Stimulated activated CD4-positive, alpha-beta T cell treated with anti-CD3 and anti-CD28 coated beads, Interleukin-1b, Interleukin-23, amount 100 ng/mL, for 4 hours (primary cell): ENCODE data around the gene SMARCA2.
"Not testable (repeated sequence)": the region's sequence is repeated elsewhere in the genome, so short reads cannot be mapped to it uniquely, and the experiment has no call there.

Experiments used
- DNase-seq, 2 donors: peaks; one replicate each; pipeline ENCODE4 v3.0.0-alpha.2; 2020; ENCODE audit warnings: low read depth in 2 of 2

SMARCA2 gene

DNA sequence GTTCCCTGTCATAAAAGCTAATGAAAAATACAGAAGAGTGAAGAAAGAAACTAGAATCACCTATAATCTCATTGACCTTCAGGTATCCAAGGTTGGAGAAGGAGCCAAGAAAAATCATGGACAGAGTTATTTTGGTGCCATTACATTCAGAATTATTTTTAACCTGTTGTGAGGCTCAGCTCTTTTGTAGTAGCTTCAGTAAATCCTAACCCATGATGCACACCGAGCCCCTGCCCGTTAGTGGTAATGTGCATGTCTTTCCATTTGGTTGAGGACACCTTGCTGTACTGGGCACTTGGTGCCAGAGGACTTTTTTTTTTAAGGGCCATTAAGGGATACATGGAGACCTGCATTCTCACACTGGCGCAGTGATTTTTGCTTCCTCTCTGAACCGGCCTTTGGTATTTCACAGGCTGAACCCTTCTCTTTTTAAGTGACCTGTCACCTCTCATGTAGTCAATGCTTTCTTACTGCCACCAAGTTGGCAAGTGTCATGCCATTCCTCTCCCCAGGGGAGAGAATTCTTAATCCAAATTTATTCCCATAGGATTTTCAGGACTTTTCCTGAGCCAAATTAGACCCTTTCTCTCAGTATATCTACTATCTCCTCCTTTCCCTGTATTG lies 125.6 kb downstream of the SMARCA2 start:
- DNase-seq = no peak

DNA sequence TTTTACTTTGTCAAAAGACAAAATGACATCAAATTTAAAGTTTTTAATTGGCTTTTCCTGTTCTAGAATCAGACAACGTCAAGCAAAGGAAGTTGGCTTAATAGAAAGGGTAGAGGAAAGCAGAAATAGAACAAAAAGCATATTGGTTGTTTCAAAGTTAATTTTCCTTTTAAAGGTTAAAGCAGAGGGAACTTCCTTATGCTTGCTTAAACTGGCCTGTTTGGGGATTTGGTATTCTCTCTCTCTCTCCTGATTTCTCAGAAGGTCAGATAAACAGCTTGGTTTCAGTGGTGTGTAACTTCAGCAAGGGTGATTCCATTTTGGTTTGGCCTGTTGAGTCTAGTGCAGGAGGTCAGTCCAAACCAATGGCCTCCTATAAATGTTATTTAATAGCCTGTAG lies 127.1 kb downstream of the SMARCA2 start:
- DNase-seq = no peak

DNA sequence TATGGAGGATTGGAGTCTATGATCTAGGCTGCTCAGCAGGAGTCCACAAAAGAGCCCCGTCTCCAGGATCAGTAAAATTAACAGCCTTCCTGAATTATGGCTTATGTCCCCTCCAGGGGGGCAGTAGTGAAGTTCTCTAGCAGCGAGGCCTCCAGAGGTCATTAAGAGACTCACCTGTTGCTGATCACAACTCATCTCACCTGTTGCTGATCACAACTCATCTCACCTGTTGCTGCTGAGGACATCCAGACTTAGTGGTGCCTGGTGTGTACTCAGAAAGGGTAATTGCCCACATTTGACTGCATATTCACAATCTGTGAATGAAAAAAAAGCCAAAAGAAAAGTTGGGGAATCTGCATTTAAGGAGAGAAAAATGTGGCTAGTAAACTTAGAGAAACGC lies 129.5 kb downstream of the SMARCA2 start:
- no peak for DNase-seq

DNA sequence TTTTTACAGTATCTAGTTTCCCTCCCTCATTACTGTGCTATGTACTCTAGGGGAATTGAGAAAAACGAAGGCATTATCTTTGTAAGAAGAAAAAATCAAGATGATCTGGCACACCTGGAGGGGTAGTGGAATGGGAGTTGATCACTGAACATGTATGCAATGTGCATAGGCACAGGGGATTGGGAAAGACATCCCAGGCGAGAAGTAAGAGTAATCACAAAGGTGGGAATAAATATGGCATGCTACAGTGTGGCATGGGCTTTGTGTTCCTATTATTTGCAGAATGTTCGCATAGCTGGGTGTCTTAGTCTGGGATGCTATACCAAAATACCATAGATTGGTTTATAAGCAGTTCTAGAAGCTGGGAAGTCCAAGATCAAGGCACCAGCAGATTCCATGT lies 130.6 kb downstream of the SMARCA2 start:
- no peak for DNase-seq

DNA sequence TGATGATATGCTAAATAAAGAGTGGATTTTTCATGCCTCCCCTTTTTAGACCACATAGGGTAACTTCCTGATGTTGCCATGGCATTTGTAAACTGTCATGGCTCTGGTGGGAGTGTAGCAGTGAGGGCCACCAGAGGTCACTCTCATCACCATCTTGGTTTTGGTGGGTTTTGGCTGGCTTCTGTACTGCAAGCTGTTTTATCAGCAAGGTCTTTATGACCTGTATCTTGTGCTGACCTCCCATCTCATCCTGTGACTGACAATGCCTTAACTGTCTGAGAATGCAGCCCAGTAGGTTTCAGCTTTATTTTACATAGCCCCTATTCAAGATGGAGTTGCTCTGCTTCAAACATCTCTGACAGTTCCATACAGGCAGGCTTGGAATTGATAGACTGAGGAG lies 131.6 kb downstream of the SMARCA2 start:
- not testable (repeated sequence) for DNase-seq

DNA sequence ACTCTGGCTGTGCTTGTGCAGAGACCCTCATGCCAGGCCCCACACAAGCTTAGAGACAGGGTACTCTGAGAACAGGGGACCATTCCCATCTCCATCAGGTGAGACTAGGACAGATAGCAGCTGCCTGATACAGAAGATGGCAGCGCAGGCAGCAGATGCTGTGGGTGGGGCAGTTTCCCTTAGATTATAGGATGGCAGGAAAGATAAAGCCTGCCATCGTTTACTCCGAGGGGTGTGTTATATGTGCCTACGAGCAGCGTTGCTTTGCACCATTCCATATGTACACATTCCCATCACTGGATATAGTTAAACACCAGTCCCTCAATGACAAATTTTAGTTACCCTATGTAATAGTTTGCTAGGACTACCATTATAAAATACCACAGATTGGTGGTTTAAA lies 135.2 kb downstream of the SMARCA2 start:
- no peak for DNase-seq

DNA sequence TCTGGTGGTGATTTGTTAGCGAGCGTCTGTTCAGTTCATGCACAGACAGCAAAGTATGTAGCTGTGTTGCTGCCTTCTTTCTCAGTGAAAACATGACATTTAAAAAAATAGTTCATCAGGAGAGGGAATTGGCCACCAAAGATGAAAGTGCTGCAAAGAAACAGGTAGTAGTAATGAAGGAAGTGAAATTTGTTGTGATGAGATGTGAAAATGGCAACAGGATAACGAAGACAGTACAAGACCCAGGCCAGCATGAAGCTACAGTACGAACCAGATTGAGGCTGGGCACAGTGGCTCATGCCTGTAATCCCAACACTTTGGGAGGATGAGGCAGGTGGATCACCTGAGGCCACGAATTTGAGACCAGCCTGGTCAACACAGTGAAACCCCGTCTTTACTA lies 136.0 kb downstream of the SMARCA2 start:
- no peak for DNase-seq

DNA sequence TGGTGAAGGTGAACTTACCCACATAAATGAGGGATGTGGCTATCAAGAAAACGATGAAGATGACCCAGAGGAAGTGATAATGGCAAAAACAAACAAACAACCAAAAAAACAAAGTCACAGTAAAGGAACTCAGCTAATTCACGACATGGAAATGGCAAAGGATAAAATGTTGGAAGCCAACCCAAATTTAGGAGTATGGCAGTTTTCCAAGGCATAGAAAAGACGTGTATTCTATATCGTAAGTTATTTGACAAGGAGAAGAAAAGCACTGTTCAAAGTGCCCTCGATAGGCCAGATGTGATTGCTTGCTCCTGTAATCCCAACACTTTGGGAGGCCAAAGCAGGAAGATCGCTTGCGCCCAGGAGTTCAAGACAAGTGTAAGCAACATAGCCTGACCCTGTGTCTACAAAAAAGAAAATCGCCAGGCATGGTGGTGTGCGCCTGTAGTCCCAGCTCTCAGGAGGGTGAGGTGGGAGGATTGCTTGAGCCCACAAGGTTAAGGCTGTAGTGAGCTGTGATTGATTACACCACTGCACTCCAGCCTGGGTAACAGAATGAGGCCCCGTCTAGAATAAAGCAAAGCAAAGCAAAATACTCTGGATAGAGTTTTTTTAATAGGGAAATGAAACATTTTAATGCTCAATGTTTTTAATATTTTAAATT lies 138.0 kb downstream of the SMARCA2 start:
- no peak for DNase-seq

DNA sequence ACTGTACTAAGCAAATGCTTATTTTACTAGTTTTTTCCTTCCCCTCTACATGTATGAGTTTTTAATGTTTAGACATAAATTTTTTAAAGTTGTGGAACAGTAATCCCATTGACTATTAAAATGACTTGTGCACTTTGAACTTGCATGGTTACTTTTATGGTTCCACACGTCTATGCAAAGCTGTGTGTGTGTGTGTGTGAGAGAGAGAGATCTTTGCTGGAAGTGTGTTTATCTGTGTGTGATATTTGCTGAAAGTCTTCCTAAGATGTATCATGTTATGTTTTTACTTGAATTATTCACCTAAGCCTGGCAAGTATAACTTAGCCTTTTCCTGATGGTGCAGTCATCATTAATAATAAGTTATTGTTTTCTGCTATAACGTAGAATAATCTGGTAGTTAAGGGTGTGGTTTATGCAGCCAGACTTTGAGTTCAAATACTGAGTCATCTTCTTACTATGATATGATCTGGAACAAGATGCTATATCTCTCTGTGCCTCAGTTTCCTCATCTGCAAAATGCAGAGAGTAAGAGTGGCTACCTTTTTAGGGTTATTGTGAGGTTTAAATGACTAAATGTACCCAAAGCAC lies 138.6 kb downstream of the SMARCA2 start:
- no peak for DNase-seq

DNA sequence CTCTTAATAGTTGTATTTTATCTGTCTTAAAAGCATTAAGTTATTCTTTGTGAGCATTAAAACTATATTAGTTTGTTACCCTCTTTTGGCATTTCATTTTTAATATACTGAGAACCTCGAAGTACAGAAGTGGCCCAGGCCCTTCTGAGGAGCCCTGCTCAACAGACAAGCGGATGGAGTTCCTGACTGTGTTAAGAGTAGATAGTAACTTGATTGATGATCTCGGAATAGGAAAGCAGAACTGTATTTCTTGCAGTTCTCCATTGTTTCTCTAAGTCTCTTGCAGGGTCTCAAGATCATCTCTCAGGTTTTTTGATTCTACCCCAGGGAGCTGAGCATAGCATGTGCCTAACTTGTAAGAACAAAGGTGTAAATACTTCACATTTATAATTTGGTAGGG lies 139.6 kb downstream of the SMARCA2 start:
- DNase-seq = no peak

DNA sequence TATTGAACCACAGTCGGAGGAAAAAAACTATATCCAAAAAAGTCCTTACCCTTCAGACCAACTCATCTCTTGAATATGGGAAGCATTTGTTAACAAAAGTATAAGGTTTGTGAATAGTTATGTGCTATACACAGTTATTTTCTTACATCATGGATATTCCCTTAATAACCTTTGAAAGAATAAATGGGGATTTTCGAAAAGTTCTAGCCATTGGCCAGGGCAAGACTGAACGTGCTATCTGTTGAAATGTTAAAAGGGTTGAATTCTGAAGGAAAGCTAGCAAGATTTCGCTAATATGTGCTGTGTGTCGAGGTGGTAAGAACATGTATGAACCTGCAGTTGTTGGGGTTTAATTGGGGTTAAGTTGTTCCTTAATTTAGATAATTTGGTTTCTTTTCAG lies 140.8 kb downstream of the SMARCA2 start:
- no peak for DNase-seq

DNA sequence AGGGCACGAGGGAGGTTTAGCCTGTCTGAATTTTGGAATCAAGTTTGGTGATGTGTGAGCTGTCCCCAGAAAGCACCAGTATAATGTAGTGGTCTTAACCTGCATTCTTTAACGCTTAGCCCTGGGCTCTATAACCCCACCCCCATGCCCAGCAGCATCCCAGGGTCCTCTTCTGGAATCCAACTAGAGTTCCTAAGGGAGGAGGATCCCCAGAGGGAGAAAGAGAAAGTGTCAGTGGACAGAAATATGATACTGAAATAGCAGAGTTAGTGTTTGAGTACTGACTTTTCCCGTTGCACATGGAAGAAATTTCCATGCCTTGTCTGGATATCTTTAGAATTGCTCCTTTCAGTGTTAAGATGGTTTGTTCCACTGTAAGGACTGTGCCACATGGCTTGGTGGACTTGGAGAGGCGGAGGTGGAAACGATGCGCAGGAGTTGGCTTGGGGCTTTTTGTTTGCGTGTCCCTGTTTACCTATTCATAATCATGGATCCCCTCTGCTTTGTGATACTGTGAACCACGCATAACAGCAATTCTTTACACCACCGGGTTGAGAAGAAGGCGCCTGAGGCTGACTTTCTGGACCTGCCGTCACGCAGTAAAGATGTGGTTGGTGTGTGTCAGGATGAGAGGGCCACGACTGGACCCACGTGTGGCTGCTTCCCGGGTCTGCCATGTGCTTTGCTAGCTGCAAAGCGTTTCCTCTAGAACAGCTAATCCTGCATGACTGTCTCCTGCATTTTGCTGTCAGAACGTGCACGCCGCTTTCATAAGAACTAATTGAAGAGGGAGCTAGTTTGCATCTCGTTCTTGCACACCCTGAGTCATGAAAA lies 142.3 kb downstream of the SMARCA2 start:
- DNase-seq = peak; percentile 12 to 15

DNA sequence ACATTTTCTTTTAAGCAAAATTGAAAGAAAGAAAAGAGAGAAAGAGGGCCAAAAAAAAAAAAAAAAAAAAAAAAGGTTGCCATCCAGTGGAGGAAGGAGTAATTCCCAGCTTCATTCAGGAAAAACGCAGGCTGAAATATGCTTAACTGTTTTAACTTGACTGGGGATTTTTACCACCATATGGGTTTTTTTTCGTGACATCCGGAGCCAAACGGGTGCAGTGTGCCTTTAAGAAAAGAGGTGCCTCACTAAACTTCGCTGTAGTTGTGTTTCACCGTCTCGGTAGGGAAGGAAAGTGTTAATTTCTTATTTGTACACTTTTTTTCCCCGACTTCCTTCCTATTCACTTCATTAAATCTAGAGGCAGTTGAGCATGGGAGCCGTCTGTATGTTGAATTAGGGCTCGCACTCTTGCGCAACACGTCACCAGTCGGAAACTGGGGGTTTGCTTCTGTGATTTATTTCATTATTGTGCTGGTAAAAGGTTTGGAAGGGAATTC lies 143.0 kb downstream of the SMARCA2 start:
- DNase-seq = peak in 1 of 2 donors; percentile 14

DNA sequence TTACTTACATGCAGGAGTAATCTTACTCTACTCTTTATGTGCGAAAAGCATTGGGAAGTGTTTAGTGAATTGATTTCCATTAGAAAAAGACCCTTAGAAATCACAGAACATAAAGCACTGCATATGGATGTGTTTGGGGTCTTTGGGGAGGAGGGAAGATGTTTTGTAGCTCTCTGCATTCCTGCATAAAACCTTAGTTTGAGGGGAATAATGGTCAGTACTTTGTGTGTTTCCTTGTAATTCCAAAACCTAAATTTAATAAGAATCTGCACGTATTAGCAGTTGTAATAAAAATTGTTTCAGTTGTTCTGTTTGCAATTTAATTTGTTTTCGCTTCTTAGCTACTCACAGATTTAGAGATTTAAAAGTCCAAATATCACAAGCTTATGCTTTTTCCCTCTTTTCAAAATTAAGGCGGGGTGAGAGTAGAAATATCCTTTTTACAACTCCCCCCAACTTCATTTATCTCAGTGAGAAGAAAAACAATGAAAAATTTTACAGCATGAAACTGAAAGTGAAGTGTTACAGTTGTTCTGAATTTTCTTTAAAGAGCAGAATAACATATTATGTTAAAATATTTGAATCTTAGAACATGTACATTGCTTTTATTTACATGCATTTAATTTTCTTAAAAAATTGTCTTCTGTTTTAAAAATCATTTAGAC lies 143.8 kb downstream of the SMARCA2 start:
- DNase-seq = no peak

DNA sequence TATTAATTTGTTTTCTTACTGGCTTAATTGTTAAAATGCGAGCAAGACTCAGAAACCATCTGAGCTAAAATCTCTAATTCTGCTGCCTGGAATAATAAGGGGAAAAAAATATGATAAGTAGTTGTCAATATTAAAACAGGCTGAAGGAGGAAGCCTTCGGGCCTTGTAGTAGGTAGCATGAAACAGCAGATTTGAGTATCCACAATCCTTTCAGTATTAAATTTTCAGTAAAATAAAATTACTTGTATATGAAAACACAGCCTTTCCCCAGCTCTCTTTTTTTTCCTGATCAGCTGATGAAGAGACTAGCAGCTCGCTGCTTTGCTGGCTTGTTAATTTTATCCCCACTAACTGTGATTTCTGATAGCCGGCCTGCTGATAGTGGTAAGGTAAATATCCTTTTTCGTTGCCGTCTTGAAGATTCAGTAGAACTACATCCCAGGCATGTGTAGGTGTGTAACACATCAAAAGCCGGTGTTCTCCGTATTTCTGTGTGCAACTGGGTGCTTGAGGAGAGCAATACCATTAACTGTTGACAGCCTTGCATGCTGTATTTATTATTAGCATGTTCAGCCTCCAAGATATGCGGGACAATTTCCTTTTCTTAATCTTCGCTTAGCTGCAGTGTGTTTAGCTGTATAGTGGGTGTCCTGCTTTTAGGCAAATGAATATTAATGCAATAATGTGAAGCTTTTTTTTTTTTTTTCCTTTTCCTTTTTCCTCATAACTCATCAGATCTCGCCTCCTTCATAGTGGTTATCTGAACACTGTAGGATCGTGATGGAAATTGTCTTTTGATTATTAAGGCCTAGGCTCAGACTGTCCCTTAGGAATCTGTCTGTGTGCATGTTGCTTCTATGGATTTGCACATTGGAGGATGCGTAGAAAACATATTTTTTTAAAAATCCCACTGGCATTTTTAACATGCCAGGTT lies 144.6 kb downstream of the SMARCA2 start:
- DNase-seq = no peak

DNA sequence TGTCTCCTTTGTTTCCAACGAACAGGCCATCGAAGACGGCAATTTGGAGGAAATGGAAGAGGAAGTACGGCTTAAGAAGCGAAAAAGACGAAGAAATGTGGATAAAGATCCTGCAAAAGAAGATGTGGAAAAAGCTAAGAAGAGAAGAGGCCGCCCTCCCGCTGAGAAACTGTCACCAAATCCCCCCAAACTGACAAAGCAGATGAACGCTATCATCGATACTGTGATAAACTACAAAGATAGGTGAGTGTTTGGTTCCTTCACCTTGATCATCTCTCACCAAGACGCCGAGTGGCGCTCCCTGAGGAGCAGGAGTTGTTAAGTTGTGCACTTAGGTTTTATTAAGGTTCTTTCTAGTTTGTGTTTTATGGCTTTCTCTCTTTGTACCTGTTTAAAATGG lies 146.5 kb downstream of the SMARCA2 start:
- DNase-seq = no peak

DNA sequence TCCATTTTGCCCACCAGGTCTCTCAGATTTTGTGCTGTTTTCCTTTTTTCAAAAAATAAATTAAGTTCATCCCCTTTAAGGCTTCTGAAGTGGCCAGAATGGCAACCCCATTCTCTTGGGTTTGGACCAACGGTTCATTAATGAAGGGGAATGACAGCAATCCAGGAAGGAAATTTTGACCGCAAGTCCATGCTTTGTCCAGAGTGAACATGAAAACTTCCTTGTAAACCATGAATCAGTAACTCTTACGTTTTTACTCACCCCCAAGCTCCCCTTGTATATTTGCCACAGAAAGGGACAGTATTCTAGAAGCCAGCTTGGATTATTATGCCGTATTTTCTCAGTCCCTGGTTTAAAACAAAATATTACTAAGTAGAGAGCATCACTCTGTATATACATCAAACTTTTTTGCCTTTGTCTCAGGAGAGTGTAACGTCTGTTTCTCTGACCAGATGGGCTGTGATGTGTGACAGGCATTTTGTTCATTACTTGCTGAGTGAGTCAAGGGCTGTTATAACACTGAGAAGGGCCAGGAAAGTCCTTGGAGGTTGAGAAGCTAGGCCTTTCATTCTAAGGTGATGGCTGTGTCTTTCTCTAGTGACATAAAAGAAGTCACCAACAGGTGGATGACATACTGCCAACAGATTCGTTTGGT lies 148.2 kb downstream of the SMARCA2 start:
- DNase-seq = no peak

DNA sequence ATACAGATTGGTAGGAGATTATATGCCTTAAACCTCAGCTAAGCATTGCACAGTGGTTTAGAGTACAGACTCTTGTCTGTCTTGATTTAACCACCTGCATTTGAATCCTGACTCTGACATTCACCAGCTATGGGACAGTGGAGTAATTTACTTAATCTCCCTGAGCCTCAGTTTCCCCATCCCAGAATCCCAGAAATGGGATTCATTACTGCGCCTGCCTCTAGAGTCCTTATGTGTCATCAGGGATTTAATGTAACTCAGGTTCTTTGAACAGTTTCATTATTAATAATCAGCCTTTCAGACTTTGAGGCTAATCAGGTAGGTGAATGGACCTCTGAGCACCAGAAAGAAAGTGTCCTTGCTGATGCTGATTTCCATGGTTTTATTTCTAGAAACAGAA lies 149.1 kb downstream of the SMARCA2 start:
- DNase-seq = no peak

DNA sequence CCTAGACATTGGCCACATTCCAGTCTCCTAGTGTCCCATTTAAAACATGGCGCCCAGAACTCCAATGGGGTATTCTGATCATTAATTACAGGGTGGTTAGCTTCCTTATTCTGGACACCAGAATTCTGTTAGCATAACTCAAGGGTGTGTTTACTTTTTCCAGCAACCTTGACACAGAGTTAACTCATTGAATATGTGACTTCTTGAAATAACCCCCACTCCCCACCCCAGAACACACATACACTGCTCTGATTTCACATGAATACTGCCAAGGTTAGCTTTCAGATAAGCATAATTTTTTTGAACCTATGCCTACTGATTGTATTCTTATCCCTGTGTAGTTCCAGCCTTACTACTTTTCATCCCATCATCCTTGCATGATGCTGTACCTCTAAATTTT lies 151.1 kb downstream of the SMARCA2 start:
- no peak for DNase-seq

DNA sequence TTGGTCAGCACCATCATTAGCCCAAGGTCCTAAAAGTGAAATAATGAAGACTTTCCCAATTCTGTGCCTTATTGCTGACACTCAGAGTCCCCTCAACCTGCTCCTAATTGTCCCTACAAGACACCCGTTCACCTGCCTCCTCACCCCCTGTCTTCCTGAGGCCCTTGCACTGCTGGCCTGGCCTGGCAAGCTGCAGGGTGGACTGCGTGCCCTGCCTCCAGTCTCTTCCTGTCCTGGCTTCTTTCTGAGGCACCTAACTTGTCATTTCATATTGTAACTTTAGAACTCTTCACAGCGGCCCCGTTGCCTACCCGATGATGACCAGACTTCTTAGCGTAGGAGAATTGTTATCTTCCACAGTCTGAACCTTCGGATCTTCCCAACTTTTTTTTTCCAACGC lies 153.9 kb downstream of the SMARCA2 start:
- DNase-seq = no peak
